Measurements from ENCODE around the gene GPC6. TPM values are rescaled to one million over a fixed set of nuclear protein-coding genes. Genes with fewer than 3 reads are reported as not detected.

Gene GPC6
- total RNA-seq, 2 donors from 2014 or later: 1.6 to 4.0 TPM

DNA sequence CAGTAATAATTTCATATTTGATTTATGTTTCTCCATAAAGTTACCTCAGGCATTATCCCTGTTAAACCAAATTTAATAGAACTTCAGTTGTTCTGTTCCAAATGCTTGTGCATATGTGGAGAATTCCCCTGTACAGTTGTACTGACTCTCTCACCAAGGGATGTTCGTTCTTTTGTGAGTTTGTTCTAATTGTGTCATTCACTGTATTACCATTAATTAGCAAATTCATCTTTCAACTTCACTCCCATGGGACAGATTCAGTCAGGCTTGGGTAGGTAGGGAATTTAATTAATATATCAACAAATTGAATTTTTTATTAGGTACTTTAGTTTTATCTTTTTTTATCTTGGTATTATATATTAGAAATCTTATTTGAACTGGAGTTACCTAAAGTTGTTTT, 987.5 kb downstream of the GPC6 start:
- no peak overlapping the region for H3K4me3 ChIP-seq
- H3K27me3 ChIP-seq: no peaks in the 10 kb centered on the region
- ATAC-seq (no peak), DNase-seq (no peak)
- H3K9me3 ChIP-seq: no peaks in the 10 kb centered on the region
- H3K27ac ChIP-seq: no peak overlapping the region
- WGBS, 2 donors: 76 to 79% methylated on average over 1 of the region's 1 CpG
- no peaks in the 10 kb centered on the region for H3K36me3 ChIP-seq (replicated peaks in 1 of 2; ENCODE audit: insufficient read depth in 1 of 2, low read depth in 2 of 2)
- intact Hi-C loops (cut with DNase I): no loop called here
- H3K4me1 ChIP-seq: no peaks in the 10 kb centered on the region
- no peak for TF ChIP-seq CTCF (IDR thresholded peaks at IDR 0.05)
- TF ChIP-seq POLR2A (IDR thresholded peaks at IDR 0.05): no peak

GRCh38 chr13:94214975-94215374, 988.4 kb downstream of the GPC6 start:
- WGBS, 2 donors: 82 to 88% methylated on average over 3 of the region's 3 CpGs
- no peak for ATAC-seq

DNA sequence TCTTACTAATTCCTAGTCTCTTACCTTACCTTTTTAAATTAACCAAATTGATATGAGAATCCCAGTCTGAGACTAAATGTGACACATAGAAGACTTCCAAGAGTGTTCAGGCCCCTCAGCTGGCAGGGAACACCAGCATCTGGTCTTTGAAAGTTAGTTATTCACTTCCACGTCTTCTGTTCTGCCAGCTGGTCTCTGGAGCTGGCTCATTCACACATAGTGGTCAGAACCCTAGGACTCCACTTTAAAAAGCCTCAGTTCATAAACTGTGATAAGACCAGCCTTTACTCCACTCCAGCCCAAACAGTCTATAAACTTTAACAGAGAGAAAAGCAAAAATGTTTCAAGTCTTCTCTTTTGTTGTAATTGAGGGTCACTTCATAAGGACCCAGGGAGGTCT, 989.9 kb downstream of the GPC6 start:
- WGBS, 2 donors: 25 to 71% methylated on average over 1 of the region's 1 CpG
- Histone ChIP-seq H3K9me3 (no peaks in the 10 kb centered on the region), H3K27ac (no peak overlapping the region), H3K4me1 (no peaks in the 10 kb centered on the region), H3K27me3 (no peaks in the 10 kb centered on the region), H3K36me3 (replicated peaks in 1 of 2; ENCODE audit: insufficient read depth in 1 of 2, low read depth in 2 of 2) (no peaks in the 10 kb centered on the region), H3K4me3 (no peak overlapping the region)
- intact Hi-C loops (cut with DNase I): no loop called here
- no peak for DNase-seq
- no peak for ATAC-seq
- TF ChIP-seq POLR2A (IDR thresholded peaks at IDR 0.05) (no peak), CTCF (IDR thresholded peaks at IDR 0.05) (no peak)

More at GRCh38 chr13:94214975-94215374, 988.4 kb downstream of the GPC6 start:
- TF ChIP-seq POLR2A (IDR thresholded peaks at IDR 0.05) (no peak), CTCF (IDR thresholded peaks at IDR 0.05) (no peak)
- intact Hi-C loops (cut with DNase I): no loop called here
- Histone ChIP-seq H3K27ac (no peak overlapping the region), H3K27me3 (no peaks in the 10 kb centered on the region), H3K36me3 (replicated peaks in 1 of 2; ENCODE audit: insufficient read depth in 1 of 2, low read depth in 2 of 2) (no peaks in the 10 kb centered on the region), H3K4me1 (no peaks in the 10 kb centered on the region), H3K4me3 (no peak overlapping the region), H3K9me3 (no peaks in the 10 kb centered on the region)
- DNase-seq: no peak

DNA sequence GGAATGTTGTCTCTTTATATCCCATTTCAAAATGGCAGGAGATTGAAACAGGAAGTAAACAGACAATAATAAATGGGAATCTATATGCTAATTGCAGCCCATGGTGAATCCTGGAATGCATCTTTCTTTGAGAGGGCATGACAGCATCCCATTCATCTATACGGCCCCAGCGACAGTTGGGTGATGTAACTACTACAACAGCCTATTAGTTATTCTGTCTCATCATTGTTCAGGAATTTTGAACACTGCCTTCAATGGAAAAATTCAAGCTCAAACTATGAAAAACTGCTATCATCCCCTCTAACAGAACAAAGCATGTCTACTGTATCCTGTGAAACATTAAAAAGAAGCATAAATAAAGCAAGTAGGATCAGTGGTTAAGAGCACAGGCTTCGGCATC, 990.8 kb downstream of the GPC6 start:
- DNase-seq (no peak), ATAC-seq (no peak)
- Histone ChIP-seq H3K36me3 (replicated peaks in 1 of 2; ENCODE audit: insufficient read depth in 1 of 2, low read depth in 2 of 2) (no peaks in the 10 kb centered on the region), H3K27me3 (no peaks in the 10 kb centered on the region), H3K4me3 (no peak overlapping the region), H3K27ac (no peak overlapping the region), H3K4me1 (no peaks in the 10 kb centered on the region), H3K9me3 (no peaks in the 10 kb centered on the region)
- TF ChIP-seq CTCF (IDR thresholded peaks at IDR 0.05) (no peak), POLR2A (IDR thresholded peaks at IDR 0.05) (no peak)
- WGBS, 2 donors: 82 to 93% methylated on average over 3 of the region's 3 CpGs
- intact Hi-C loops (cut with DNase I): no loop called here

DNA sequence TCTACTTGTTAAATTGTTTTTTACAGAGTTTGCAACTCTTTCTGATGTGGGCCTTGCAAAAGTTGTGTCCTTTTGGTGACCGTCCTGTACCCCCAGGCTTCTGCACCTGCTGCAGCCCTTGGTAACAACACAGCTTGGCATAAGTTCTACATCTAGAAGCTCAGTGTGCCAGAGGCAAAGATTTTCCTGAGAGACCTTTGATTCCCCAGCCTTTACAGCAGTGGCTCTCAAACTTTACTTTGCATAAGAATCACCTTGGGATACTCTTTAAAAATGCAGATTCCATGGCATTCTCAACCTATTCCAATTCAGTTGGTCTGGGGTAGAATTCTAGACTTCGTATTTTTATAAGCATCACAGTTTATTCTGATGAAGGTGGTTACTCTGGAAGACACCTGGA, 991.9 kb downstream of the GPC6 start:
- no peak for ATAC-seq
- H3K4me3 ChIP-seq: no peak overlapping the region
- TF ChIP-seq CTCF (IDR thresholded peaks at IDR 0.05) (no peak), POLR2A (IDR thresholded peaks at IDR 0.05) (no peak)
- no peak overlapping the region for H3K27ac ChIP-seq
- H3K9me3 ChIP-seq: no peaks in the 10 kb centered on the region
- DNase-seq: no peak
- intact Hi-C loops (cut with DNase I): no loop called here
- H3K27me3 ChIP-seq: no peaks in the 10 kb centered on the region
- H3K4me1 ChIP-seq: no peaks in the 10 kb centered on the region
- H3K36me3 ChIP-seq (replicated peaks in 1 of 2; ENCODE audit: insufficient read depth in 1 of 2, low read depth in 2 of 2): no peaks in the 10 kb centered on the region
- 78 to 85% methylated on average over 2 of the region's 2 CpGs for WGBS, 2 donors
